ENCODE measurements around the gene ANKRD13A. TPM values are rescaled to one million over a fixed set of nuclear protein-coding genes. Genes with fewer than 3 reads are reported as not detected.

ANKRD13A gene
- total RNA-seq, 1 experiment from 2014 or later = 19.9 TPM

DNA sequence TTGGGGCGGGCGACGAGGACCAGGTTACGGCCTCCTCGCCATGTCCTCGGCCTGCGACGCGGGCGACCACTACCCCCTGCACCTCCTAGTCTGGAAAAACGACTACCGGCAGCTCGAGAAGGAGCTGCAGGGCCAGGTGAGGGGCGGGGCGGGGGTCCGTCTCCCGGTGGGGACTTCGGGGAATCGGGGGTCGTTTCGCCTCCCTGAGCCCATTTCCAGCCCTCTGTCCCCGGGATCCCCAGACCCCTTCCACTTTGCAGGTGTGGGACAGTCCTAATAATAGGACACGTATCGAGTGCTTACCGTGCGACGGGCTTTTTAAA, 380 bp downstream of the ANKRD13A start:
- no peaks in the 10 kb centered on the region for H3K27me3 ChIP-seq (ENCODE audit: insufficient read depth, low read length)
- ATAC-seq (no peak), DNase-seq (ENCODE audit: low read depth, low spot score) (no peak)
- no peaks in the 10 kb centered on the region for H3K9me3 ChIP-seq (ENCODE audit: control insufficient read depth in 1 of 2, insufficient read depth in 1 of 2, low read depth in 1 of 2, low read length in 2 of 2)
- peak overlapping the region; percentile 85 for H3K4me2 ChIP-seq (ENCODE audit: low read length)
- H3K36me3 ChIP-seq (ENCODE audit: control insufficient read depth in 1 of 2, insufficient read depth in 2 of 2, low read length in 2 of 2) = no peaks in the 10 kb centered on the region
- H3K9me2 ChIP-seq (ENCODE audit: insufficient read depth) = no peaks in the 10 kb centered on the region
- intact Hi-C loops (cut with micrococcal nuclease) = no loop called here
- H3K4me3 ChIP-seq (replicated peaks in 1 of 2; ENCODE audit: low read depth in 1 of 2, low read length in 2 of 2) = peak overlapping the region; percentile 62 to 78
- TF ChIP-seq ELF1 (IDR thresholded peaks at IDR 0.05; ENCODE audit: borderline replicate concordance, low read depth) (no peak), EZH2phosphoT487 (IDR thresholded peaks at IDR 0.05; ENCODE audit: borderline replicate concordance) (no peak), ZFX (IDR thresholded peaks at IDR 0.05) (no peak), CEBPB (IDR thresholded peaks at IDR 0.05; ENCODE audit: low read depth) (no peak), SIN3A (IDR thresholded peaks at IDR 0.05; ENCODE audit: low read depth) (no peak), EZH2 (IDR thresholded peaks at IDR 0.05) (no peak), RAD21 (IDR thresholded peaks at IDR 0.05; ENCODE audit: low read depth) (no peak), YY1 (IDR thresholded peaks at IDR 0.05; ENCODE audit: extremely low read depth, insufficient replicate concordance, low read depth, low read length) (no peak), EGR1 (IDR thresholded peaks at IDR 0.05; ENCODE audit: low read depth) (no peak), TCF7L2 (IDR thresholded peaks at IDR 0.05; ENCODE audit: borderline replicate concordance, extremely low read depth, insufficient read depth, insufficient read length) (no peak), SP1 (IDR thresholded peaks at IDR 0.05; ENCODE audit: low read depth) (no peak), ZNF274 (IDR thresholded peaks at IDR 0.05; ENCODE audit: low read depth, low read length) (no peak), SRF (IDR thresholded peaks at IDR 0.05; ENCODE audit: low read depth) (no peak)
- TF ChIP-seq, protein P1, sequence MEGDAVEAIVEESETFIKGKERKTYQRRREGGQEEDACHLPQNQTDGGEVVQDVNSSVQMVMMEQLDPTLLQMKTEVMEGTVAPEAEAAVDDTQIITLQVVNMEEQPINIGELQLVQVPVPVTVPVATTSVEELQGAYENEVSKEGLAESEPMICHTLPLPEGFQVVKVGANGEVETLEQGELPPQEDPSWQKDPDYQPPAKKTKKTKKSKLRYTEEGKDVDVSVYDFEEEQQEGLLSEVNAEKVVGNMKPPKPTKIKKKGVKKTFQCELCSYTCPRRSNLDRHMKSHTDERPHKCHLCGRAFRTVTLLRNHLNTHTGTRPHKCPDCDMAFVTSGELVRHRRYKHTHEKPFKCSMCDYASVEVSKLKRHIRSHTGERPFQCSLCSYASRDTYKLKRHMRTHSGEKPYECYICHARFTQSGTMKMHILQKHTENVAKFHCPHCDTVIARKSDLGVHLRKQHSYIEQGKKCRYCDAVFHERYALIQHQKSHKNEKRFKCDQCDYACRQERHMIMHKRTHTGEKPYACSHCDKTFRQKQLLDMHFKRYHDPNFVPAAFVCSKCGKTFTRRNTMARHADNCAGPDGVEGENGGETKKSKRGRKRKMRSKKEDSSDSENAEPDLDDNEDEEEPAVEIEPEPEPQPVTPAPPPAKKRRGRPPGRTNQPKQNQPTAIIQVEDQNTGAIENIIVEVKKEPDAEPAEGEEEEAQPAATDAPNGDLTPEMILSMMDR (IDR thresholded peaks at IDR 0.05 in 2 of 3, conservative IDR thresholded peaks at IDR 0.05 in 1 of 3; ENCODE audit: borderline replicate concordance in 1 of 3, insufficient read depth in 1 of 3, low read depth in 2 of 3, low read length in 2 of 3) = no peak
- TF ChIP-seq, protein P2, sequence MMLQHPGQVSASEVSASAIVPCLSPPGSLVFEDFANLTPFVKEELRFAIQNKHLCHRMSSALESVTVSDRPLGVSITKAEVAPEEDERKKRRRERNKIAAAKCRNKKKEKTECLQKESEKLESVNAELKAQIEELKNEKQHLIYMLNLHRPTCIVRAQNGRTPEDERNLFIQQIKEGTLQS (IDR thresholded peaks at IDR 0.05) = no peak
- TF ChIP-seq, protein P3, sequence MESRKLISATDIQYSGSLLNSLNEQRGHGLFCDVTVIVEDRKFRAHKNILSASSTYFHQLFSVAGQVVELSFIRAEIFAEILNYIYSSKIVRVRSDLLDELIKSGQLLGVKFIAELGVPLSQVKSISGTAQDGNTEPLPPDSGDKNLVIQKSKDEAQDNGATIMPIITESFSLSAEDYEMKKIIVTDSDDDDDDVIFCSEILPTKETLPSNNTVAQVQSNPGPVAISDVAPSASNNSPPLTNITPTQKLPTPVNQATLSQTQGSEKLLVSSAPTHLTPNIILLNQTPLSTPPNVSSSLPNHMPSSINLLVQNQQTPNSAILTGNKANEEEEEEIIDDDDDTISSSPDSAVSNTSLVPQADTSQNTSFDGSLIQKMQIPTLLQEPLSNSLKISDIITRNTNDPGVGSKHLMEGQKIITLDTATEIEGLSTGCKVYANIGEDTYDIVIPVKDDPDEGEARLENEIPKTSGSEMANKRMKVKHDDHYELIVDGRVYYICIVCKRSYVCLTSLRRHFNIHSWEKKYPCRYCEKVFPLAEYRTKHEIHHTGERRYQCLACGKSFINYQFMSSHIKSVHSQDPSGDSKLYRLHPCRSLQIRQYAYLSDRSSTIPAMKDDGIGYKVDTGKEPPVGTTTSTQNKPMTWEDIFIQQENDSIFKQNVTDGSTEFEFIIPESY (IDR thresholded peaks at IDR 0.05; ENCODE audit: extremely low read depth, insufficient replicate concordance, low read length) = no peak
- TF ChIP-seq, protein P4, sequence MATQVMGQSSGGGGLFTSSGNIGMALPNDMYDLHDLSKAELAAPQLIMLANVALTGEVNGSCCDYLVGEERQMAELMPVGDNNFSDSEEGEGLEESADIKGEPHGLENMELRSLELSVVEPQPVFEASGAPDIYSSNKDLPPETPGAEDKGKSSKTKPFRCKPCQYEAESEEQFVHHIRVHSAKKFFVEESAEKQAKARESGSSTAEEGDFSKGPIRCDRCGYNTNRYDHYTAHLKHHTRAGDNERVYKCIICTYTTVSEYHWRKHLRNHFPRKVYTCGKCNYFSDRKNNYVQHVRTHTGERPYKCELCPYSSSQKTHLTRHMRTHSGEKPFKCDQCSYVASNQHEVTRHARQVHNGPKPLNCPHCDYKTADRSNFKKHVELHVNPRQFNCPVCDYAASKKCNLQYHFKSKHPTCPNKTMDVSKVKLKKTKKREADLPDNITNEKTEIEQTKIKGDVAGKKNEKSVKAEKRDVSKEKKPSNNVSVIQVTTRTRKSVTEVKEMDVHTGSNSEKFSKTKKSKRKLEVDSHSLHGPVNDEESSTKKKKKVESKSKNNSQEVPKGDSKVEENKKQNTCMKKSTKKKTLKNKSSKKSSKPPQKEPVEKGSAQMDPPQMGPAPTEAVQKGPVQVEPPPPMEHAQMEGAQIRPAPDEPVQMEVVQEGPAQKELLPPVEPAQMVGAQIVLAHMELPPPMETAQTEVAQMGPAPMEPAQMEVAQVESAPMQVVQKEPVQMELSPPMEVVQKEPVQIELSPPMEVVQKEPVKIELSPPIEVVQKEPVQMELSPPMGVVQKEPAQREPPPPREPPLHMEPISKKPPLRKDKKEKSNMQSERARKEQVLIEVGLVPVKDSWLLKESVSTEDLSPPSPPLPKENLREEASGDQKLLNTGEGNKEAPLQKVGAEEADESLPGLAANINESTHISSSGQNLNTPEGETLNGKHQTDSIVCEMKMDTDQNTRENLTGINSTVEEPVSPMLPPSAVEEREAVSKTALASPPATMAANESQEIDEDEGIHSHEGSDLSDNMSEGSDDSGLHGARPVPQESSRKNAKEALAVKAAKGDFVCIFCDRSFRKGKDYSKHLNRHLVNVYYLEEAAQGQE (IDR thresholded peaks at IDR 0.05; ENCODE audit: low read depth) = no peak
- TF ChIP-seq, protein P5, sequence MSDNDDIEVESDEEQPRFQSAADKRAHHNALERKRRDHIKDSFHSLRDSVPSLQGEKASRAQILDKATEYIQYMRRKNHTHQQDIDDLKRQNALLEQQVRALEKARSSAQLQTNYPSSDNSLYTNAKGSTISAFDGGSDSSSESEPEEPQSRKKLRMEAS (IDR thresholded peaks at IDR 0.05) = no peak
- H2AFZ ChIP-seq (ENCODE audit: low read depth, low read length, poor library complexity, severe bottlenecking) = no peak overlapping the region
- peak overlapping the region; percentile 36; the same call in 1 of the 2 replicates for H3K27ac ChIP-seq (ENCODE audit: low read depth, low read length)
- H3K9ac ChIP-seq (ENCODE audit: low read length) = peak overlapping the region; percentile 74
- ChIA-PET RAD21 (ENCODE audit: low non-redundant PET in 1 of 2, low total read pairs in 2 of 2, uncharacterized antibody in 2 of 2, unreplicated experiment in 2 of 2) (no interaction called here), POLR2A (interaction anchor here (0.8 kb wide), 1 partner anchor 17 kb away, joined by 3 read pairs; no protein-coding TSS in a partner anchor), CTCF (no interaction called here)
- BruUV-seq (replicated peaks) = no TSS peak
- H3K4me1 ChIP-seq (ENCODE audit: control insufficient read depth in 1 of 2, insufficient read depth in 2 of 2, low read length in 2 of 2) = peaks cover 32 to 63% of the 10 kb centered on the region in 2 experiments
- peaks cover 21% of the 10 kb centered on the region for H3K79me2 ChIP-seq (ENCODE audit: insufficient read depth, low read length)
- H4K20me1 ChIP-seq (ENCODE audit: insufficient read depth) = no peaks in the 10 kb centered on the region
